ENCODE data around the gene FAM83F.
"Not testable (repeated sequence)": the region's sequence is repeated elsewhere in the genome, so short reads cannot be mapped to it uniquely, and the experiment has no call there.

FAM83F gene

DNA sequence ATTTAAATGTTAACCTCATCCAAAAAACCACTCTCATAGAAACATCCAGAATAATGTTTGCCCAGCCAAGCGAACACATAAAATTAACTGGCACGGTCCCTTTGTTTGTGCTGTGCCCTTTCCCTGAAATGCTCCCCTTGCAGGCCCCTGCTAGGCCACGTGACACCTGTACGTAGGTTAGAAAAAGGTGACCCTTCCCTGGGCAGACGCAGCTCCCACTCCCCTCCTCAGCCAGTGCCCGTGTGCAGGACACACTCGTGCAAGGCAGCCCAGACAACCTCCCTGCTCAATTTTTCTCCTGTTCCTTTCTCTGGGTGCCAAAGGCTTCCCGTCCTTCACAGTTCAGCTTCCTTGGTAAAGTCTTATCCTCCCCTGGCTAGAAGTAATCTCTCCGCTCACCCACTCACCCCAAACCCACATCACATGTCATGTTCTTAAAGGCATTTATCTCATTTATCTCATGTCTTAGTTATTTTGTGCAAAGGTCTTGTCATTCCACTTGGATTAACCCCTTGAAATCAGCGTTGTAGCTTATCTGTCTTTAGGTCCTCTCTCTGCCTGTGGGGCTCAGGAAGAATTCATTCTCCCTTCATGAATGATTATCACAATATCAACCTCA, 20.7 kb downstream of the FAM83F start:
- DNase-seq (ENCODE audit: low spot score) = no peak

GRCh38 chr22:40018051-40018450, 23.3 kb downstream of the FAM83F start:
- no peak for DNase-seq (ENCODE audit: low spot score)

DNA sequence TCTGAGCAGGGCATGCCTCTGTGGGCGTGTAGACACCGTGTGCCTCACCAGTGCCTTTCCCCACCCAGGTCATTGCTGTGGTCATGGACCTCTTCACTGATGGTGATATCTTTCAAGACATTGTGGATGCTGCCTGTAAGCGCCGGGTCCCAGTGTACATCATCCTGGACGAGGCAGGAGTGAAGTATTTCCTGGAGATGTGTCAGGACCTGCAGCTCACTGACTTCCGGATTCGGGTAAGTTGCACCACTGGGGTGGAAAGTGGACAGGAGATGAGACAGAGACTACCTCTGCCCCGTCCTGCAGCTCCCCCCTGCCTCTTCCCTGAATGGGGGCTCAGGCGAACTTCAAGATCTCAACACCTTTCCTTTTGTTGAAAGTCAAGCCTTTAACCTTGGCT, 24.3 kb downstream of the FAM83F start:
- DNase-seq (ENCODE audit: low spot score) = no peak

DNA sequence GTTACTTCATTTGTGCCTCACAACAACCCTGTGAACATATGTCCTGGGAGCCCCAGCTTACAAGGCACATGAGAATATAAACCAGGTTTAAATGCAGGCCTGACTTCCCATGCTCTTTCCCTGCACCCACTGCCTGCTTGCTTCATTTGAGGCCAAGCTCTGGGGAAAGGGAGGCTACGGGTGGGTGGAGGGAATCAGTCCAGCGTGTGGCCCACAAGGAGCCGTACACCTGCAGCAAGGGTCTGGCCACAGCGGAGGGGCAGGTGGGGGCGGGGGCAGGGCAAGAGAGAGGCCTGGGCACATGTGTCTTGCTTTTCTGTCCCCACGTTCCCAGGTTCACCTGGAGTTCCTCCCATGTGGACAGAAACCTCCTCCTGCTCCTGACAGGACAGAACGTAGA, 26.2 kb downstream of the FAM83F start:
- no peak for DNase-seq (ENCODE audit: low spot score)

DNA sequence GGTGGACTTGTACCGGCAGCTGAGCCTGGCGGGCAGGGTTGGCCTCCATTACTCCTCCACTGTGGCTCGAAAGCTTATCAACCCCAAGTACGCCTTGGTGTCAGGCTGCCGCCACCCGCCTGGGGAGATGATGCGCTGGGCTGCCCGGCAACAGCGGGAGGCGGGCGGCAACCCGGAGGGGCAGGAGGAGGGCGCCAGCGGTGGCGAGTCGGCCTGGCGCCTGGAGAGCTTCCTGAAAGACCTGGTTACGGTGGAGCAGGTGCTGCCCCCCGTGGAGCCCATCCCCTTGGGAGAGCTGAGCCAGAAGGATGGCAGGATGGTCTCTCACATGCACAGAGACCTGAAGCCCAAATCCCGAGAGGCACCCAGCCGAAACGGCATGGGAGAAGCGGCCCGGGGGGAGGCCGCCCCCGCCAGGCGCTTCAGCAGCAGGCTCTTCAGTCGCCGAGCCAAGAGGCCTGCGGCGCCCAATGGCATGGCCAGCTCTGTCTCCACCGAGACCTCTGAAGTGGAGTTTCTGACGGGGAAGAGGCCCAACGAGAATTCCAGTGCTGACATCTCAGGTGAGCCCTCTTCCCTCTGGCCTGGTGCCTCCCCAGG, 26.7 kb downstream of the FAM83F start:
- DNase-seq (ENCODE audit: low spot score) = no peak

GRCh38 chr22:40022536-40023240, 27.9 kb downstream of the FAM83F start:
- DNase-seq (ENCODE audit: low spot score) = no peak

GRCh38 chr22:40023341-40023841, 28.6 kb downstream of the FAM83F start:
- no peak for DNase-seq (ENCODE audit: low spot score)

GRCh38 chr22:40024201-40025061, 29.7 kb downstream of the FAM83F start:
- DNase-seq (ENCODE audit: low spot score) = peak; percentile 61

- DNase-seq (ENCODE audit: low spot score) = not testable (repeated sequence)
Observed at GRCh38 chr22:40025062-40025379, 30.3 kb downstream of the FAM83F start.

DNA sequence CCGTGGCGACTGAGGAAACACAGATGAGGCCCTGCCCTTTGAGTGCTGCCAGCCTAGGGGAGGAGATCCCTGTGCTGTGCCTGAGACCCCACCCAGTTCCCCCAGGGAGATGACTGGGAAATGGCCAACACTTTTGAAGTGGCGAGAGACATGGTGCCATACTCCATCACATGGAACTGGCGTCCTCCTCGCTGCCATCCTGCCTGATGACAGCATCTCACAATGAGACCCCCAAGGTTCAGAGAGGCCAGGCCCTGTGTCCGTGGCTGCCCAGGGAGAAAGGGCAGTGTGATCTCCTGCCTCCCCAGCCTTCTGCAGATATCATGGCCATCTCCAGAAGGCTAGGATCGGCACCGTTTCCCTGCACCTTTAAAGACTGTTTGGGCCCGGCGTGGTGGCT, 31.1 kb downstream of the FAM83F start:
- no peak for DNase-seq (ENCODE audit: low spot score)

DNA sequence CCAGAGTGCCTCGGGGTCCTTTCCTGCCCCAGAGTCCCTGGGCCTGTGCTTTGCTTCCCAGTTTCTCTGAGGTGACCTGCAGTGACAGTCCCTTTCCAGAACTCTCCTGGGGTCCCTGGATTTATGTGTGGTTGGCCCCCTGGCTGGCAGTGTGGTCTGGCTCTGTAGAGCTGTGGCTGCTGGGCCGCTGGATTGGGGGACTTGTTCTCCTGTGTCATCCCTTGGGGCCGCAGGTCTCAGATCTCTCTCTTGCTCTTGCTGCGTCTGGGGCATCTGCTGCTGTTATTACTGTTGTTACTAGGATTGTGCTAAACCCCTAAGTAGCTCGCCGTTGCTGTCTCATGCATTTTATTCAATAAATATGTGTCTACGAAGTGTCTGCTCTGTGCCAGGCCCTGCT, 31.9 kb downstream of the FAM83F start:
- no peak for DNase-seq (ENCODE audit: low spot score)

DNA sequence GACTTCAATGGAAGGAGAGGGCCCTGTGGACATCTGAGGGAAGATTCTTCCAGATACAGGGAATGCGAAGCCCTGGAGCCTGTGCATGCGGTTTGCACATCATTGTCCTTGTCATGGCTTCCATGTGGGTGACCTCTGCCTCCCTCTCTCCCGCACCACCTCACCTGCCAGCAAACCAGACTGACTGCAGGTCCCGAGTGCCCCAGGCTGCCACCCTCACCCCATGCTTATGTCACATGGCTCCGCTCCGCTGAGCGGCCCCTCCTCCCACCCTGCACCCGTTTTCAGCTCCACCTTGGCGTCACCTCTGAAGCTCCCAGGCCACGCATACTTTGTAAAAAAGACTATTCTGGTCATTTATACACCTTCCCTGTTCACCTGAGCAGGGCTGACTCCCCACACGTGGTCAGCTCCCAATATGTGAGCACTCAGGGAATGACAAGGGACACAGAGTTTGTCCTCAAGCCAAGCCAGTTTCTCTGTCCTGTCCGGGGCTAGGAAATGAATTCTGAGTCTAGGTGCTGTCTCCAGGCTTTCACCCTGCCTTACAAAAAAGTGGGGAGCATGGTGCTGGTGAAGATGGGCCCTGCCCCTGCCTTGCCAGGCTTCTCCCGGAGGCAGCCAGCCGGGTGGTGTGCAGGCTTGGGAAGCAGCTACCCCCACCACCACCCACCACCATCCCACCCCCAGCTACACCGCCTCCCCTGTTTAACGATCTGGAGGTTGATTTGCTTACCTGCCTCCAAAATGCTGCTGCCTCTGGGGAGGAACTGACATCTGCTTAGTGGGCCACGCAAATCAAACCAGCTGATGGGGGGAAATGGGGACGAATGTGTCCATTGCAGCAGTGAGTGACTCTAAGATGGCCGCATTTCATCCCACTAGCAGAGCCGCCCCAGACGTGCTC, 32.7 kb downstream of the FAM83F start:
- DNase-seq (ENCODE audit: low spot score) = no peak

- no peak for DNase-seq (ENCODE audit: low spot score)
Observed at GRCh38 chr22:40028098-40028425, 33.3 kb downstream of the FAM83F start.

DNA sequence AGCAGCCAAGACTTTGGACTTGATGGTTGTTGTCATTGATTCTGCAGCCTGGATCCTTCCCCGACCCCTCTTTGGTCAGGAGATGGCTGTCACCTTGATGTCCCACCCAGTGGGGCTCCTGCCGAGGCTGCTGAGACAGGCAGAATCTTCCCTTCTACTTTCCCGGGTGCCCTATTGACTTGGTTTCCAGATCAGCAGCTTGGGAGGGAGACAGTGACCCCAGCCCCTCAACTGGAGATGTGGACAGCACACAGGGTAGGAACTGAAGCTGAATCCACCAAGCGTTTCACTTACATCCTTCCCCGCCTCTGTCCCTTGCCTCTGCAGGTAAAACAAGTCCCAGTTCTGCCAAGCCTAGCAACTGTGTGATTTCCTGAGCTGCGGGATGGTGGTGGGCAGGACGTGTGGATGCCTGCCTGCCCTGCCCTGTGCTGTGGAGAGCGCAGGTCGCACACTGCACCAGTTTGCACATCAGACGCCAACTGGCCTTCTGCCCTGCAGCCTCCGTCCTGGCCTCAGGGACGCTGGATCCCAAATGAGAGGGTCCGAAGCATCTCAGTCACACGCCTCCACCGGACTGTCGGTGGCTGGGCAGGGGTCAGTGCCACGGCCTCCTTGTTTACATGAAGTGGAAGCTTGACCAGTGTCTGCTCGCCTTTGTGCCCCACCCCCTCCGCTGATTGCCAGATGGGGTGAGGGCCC, 34.6 kb downstream of the FAM83F start:
- no peak for DNase-seq (ENCODE audit: low spot score)

DNA sequence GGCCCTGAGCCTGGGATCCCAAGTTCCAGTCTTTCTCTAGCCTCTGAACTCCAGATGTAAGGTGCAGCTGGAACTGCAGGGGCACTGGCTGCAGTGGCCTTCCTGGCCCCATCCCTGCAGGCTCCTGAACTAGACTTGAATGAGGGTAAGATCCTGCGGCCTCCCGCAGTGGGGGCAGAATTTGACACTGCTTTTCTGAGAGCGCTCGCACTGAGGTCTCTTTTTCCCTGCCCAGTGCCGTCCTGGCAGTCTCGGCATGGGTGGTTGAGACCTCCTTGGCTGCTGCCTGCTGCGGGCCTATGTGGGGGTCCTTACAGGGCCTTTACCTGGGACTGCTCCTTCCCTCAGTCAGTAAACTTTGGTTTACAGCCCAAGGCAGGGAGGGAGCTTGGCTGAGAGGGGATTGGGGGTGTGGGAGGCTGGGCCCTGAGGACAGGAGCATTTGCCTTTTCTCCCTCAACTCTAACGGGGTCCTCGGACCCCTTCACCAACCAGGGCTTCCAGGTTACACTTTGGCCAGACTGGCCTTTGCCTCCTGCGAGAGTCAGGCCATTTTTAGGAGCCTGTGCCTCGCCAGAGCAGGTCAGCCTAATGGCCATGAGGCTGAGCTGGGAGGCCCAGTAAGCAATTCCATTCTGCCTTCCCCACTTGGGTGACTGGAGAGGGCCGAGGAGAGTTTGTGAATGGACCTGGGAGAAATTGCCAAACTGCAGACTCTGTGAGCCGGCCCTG, 35.4 kb downstream of the FAM83F start:
- no peak for DNase-seq (ENCODE audit: low spot score)

DNA sequence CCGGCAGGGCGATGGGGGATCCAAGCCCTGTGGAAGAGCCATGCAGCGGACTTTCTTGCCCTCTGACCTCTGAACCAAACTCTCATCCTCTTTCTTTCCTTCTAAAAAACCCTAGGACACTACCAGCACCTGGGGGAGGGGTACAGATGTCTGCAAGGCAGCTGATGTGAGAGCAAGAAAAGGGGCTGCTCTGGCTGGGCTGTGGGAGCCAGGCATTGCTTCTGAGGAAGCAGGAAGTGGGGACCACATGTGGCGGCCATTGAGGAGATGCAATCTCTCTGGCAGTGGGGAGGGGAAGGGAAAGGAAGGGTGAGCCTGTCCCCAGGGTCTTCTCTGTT, 36.0 kb downstream of the FAM83F start:
- DNase-seq (ENCODE audit: low spot score) = no peak

DNA sequence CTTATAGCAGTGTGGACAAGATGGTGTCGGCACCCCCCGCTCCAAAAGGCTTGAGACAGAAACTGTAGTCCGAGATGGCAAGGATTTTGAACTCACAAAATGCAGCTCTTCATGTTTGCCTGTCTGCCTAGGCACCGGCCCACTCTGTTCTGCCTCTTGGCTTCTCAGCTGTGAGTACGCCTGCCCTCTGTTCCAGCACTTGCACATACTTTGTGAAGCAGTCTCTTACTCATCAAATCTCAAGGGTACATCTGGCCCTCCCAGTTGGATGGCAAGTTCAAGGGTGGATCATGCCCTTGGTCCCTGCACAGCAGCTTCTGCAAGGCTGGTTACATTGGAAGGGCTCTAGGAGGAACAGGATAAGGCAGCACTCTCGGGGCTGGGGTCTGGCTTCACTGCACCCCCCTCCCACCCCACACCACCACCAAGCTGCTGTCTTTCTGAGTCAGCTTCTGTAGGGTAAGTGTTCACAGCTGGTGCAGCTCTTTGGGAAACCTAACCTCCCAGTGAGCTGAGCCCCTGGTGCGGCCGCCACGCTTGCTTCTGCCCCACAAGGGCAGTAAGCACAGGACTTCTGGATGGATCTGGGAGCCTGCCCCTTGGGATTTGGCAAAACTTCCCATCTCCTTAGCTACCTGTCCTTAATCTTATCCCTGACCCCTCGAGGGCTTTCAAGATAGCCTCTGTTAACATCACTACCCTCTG, 37.2 kb downstream of the FAM83F start:
- no peak for DNase-seq (ENCODE audit: low spot score)

GRCh38 chr22:40033586-40034380, 39.0 kb downstream of the FAM83F start:
- DNase-seq (ENCODE audit: low spot score) = no peak

DNA sequence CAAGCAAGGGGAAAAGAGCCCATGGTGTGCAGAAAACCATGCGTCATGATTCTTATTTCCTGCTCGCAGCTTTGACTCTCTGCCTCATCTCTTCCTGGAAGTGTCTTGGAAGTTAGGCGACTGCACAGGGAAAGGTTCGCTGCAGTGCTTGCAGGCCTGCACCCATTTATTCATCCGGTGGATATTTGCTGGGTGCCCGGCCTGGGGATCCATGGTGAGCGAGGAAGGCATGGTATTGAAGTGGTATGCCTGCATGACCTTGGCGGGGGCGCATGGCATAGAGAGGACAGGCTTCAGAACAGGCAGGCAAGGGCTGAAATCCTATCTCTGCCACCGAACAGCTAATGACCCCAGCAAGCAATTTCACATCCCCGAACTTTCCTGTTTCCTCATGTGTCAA, 40.6 kb downstream of the FAM83F start:
- DNase-seq (ENCODE audit: low spot score) = no peak
